ENCODE results near the gene SEMA6D.

DNA sequence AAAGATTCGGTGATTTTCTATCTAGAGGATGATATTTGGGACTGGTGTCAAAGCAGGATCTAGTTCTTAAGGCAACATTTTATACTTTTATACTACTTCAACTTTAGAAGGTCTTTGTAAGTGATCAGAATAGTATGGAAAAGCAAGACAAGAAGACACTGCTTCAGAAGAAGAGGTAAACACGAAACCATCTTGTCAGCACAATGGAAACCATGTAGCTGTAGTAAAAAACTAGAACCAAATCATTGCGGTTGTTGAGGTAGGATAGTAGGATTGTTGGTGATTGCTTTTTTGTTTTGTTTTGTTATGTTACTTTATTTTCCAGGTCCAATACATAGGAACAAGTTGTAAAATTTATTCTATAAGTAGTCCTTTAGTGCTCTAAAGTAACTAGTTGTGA is 40.0 kb downstream of the SEMA6D start:
- TF ChIP-seq POLR2AphosphoS5 (IDR thresholded peaks at IDR 0.05) (no peak), POLR2A (IDR thresholded peaks at IDR 0.05) (no peak), EP300 (IDR thresholded peaks at IDR 0.05) (no peak)
- TF ChIP-seq, protein P1, sequence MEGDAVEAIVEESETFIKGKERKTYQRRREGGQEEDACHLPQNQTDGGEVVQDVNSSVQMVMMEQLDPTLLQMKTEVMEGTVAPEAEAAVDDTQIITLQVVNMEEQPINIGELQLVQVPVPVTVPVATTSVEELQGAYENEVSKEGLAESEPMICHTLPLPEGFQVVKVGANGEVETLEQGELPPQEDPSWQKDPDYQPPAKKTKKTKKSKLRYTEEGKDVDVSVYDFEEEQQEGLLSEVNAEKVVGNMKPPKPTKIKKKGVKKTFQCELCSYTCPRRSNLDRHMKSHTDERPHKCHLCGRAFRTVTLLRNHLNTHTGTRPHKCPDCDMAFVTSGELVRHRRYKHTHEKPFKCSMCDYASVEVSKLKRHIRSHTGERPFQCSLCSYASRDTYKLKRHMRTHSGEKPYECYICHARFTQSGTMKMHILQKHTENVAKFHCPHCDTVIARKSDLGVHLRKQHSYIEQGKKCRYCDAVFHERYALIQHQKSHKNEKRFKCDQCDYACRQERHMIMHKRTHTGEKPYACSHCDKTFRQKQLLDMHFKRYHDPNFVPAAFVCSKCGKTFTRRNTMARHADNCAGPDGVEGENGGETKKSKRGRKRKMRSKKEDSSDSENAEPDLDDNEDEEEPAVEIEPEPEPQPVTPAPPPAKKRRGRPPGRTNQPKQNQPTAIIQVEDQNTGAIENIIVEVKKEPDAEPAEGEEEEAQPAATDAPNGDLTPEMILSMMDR (IDR thresholded peaks at IDR 0.05), result no peak

All from suprapubic skin (tissue), 4 donors.